ENCODE data around the gene KLHL22.

GRCh38 chr22:20436307-20436767 is 59.3 kb downstream of the KLHL22 start:
- TF ChIP-seq, protein P1, sequence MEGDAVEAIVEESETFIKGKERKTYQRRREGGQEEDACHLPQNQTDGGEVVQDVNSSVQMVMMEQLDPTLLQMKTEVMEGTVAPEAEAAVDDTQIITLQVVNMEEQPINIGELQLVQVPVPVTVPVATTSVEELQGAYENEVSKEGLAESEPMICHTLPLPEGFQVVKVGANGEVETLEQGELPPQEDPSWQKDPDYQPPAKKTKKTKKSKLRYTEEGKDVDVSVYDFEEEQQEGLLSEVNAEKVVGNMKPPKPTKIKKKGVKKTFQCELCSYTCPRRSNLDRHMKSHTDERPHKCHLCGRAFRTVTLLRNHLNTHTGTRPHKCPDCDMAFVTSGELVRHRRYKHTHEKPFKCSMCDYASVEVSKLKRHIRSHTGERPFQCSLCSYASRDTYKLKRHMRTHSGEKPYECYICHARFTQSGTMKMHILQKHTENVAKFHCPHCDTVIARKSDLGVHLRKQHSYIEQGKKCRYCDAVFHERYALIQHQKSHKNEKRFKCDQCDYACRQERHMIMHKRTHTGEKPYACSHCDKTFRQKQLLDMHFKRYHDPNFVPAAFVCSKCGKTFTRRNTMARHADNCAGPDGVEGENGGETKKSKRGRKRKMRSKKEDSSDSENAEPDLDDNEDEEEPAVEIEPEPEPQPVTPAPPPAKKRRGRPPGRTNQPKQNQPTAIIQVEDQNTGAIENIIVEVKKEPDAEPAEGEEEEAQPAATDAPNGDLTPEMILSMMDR (IDR thresholded peaks at IDR 0.05): no peak
- TF ChIP-seq POLR2A (IDR thresholded peaks at IDR 0.05; ENCODE audit: low read depth) (no peak), POLR2AphosphoS5 (IDR thresholded peaks at IDR 0.05) (no peak), EP300 (IDR thresholded peaks at IDR 0.05) (no peak)

All from esophagus muscularis mucosa (tissue), 4 donors.